Thyroid gland (tissue), 4 donors: ENCODE results near the gene ENTHD1. TPM values are rescaled to one million over a fixed set of nuclear protein-coding genes. Genes with fewer than 3 reads are reported as not detected.

Experiments
- DNase-seq, 2 donors: peaks; one replicate each; pipeline ENCODE4 v3.0.0-alpha.2; 2019
- H3K27ac ChIP-seq, 3 donors: fragments of 200-600 bp; sonication (generic); 1 replicate in 2 of 3; 2 replicates in 1 of 3; pipeline ENCODE4 v1.5.1; 2016 to 2019; ENCODE audit warnings: mild to moderate bottlenecking in 1 of 3, moderate library complexity in 1 of 3
- H3K27me3 ChIP-seq: fragments of 200-600 bp; sonication (generic); one replicate; pipeline ENCODE4 v1.5.1; 2019
- H3K36me3 ChIP-seq, 2 donors: fragments of 200-600 bp; sonication (generic); one replicate each; pipeline ENCODE4 v1.5.1; 2016 to 2019
- H3K4me1 ChIP-seq, 2 donors: fragments of 200-600 bp; sonication (generic); one replicate each; pipeline ENCODE4 v1.5.1; 2017 to 2019
- H3K4me3 ChIP-seq, 3 donors: fragments of 200-600 bp; sonication (generic); replicated peaks in 1 of 3; 1 replicate in 2 of 3; 2 replicates in 1 of 3; pipeline ENCODE4 v1.5.1; 2016; ENCODE audit warnings: mild to moderate bottlenecking in 1 of 3
- H3K9me3 ChIP-seq: fragments of 200-600 bp; sonication (generic); one replicate; pipeline ENCODE4 v1.5.1; 2017
- CTCF ChIP-seq, 6 experiments: fragments of 200-600 bp in 3 of 6; fragments of 450-650 bp in 3 of 6; sonication (generic) in 3 of 6; IDR thresholded peaks; one replicate each; pipeline ENCODE4 v1.5.1; 2016 to 2019; ENCODE audit warnings: antibody characterized with exemption in 6 of 6, mild to moderate bottlenecking in 2 of 6, inconsistent platforms in 1 of 6, moderate library complexity in 1 of 6
- POLR2A ChIP-seq, 2 donors: fragments of 450-650 bp; IDR thresholded peaks; one replicate each; pipeline ENCODE4 v1.6.1; 2017; ENCODE audit warnings: antibody characterized with exemption in 2 of 2, mild to moderate bottlenecking in 2 of 2, moderate library complexity in 1 of 2
- WGBS, 2 donors: methylation state at CpG; one replicate each; pipeline ENCODE4 v1.1.5; 2017; 5-methylcytosine and 5-hydroxymethylcytosine counted together
- intact Hi-C: fragments of 100-400 bp; cut with DNase I; formaldehyde crosslinking; loops from one replicate; pipeline ENCODE4 v1.15.1; 2023
- total RNA-seq, 4 donors: library from RNA; depleted of rRNA; stranded (reverse); fragments of >200 nt; gene quantifications; one replicate each; pipeline ENCODE4 v1.2.3, GENCODE V29; 2016

The ENTHD1 gene
- total RNA-seq, 4 donors from 2014 or later = 1.3 TPM; not detected in 3

GRCh38 chr22:39802682-39803081, 90.9 kb downstream of the ENTHD1 start:
- intact Hi-C loops = no loop called here
- 91% methylated on average over 4 of the region's 4 CpGs for WGBS, 2 donors
- no peak for DNase-seq
- no peak overlapping the region for H3K27ac ChIP-seq
- no peak overlapping the region for H3K4me3 ChIP-seq
- H3K9me3 ChIP-seq = no peaks in the 10 kb centered on the region
- TF ChIP-seq POLR2A (IDR thresholded peaks at IDR 0.05) (no peak), CTCF (IDR thresholded peaks at IDR 0.05) (no peak)
- H3K27me3 ChIP-seq = no peaks in the 10 kb centered on the region
- H3K4me1 ChIP-seq = no peaks in the 10 kb centered on the region
- no peaks in the 10 kb centered on the region for H3K36me3 ChIP-seq

- Histone ChIP-seq H3K4me1 (no peaks in the 10 kb centered on the region), H3K27me3 (no peaks in the 10 kb centered on the region), H3K9me3 (no peaks in the 10 kb centered on the region), H3K4me3 (no peak overlapping the region), H3K36me3 (no peaks in the 10 kb centered on the region), H3K27ac (no peak overlapping the region)
- no peak for DNase-seq
- WGBS, 2 donors = 64 to 68% methylated on average over 2 of the region's 2 CpGs
- TF ChIP-seq CTCF (IDR thresholded peaks at IDR 0.05) (no peak), POLR2A (IDR thresholded peaks at IDR 0.05) (no peak)
- intact Hi-C loops = no loop called here
Measured at GRCh38 chr22:39800790-39801520, 92.6 kb downstream of the ENTHD1 start.

GRCh38 chr22:39797528-39798147, 95.9 kb downstream of the ENTHD1 start:
- TF ChIP-seq CTCF (IDR thresholded peaks at IDR 0.05) = no peak
- TF ChIP-seq POLR2A (IDR thresholded peaks at IDR 0.05) = no peak
- no peaks in the 10 kb centered on the region for H3K36me3 ChIP-seq
- DNase-seq = no peak
- H3K4me1 ChIP-seq = no peaks in the 10 kb centered on the region
- H3K27ac ChIP-seq = no peak overlapping the region
- no peaks in the 10 kb centered on the region for H3K9me3 ChIP-seq
- intact Hi-C loops = no loop called here
- no peak overlapping the region for H3K4me3 ChIP-seq
- H3K27me3 ChIP-seq = no peaks in the 10 kb centered on the region

- 62 to 63% methylated on average over 2 of the region's 2 CpGs for WGBS, 2 donors
- H3K4me1 ChIP-seq = no peaks in the 10 kb centered on the region
- DNase-seq = peak in 1 of 2 donors; percentile 2
- no peaks in the 10 kb centered on the region for H3K36me3 ChIP-seq
- TF ChIP-seq POLR2A (IDR thresholded peaks at IDR 0.05) (no peak), CTCF (IDR thresholded peaks at IDR 0.05) (no peak)
- intact Hi-C loops = no loop called here
- H3K27ac ChIP-seq = no peak overlapping the region
- H3K4me3 ChIP-seq = no peak overlapping the region
- H3K9me3 ChIP-seq = no peaks in the 10 kb centered on the region
- H3K27me3 ChIP-seq = no peaks in the 10 kb centered on the region
Measured at GRCh38 chr22:39789788-39790187, 103.8 kb downstream of the ENTHD1 start.

GRCh38 chr22:39785232-39785631, 108.3 kb downstream of the ENTHD1 start:
- Histone ChIP-seq H3K27ac (no peak overlapping the region), H3K9me3 (no peaks in the 10 kb centered on the region), H3K36me3 (no peaks in the 10 kb centered on the region), H3K4me1 (no peaks in the 10 kb centered on the region), H3K4me3 (no peak overlapping the region), H3K27me3 (no peaks in the 10 kb centered on the region)
- no peak for TF ChIP-seq POLR2A (IDR thresholded peaks at IDR 0.05)
- no peak for TF ChIP-seq CTCF (IDR thresholded peaks at IDR 0.05)
- WGBS, 2 donors = 86% methylated on average over 5 of the region's 5 CpGs
- intact Hi-C loops = no loop called here
- no peak for DNase-seq
